Mucosa of stomach (tissue), 1 donor: Measurements from ENCODE around the gene DGKI.

ENCODE experiments used
- H3K27me3 ChIP-seq: one replicate; pipeline ENCODE4 v1.7.0; 2013; ENCODE audit warnings: mild to moderate bottlenecking, low read length; ENCODE audit not compliant: control insufficient read depth, insufficient read depth
- H3K36me3 ChIP-seq: one replicate; pipeline ENCODE4 v1.7.0; 2013; ENCODE audit warnings: low read length; ENCODE audit not compliant: control insufficient read depth, insufficient read depth
- H3K4me1 ChIP-seq: one replicate; pipeline ENCODE4 v1.7.0; 2013; ENCODE audit warnings: mild to moderate bottlenecking, low read length; ENCODE audit not compliant: control insufficient read depth, insufficient read depth
- H3K4me3 ChIP-seq: one replicate; pipeline ENCODE4 v1.7.0; 2013; ENCODE audit warnings: low read length
- H3K9ac ChIP-seq: one replicate; pipeline ENCODE4 v1.7.0; 2013; ENCODE audit warnings: mild to moderate bottlenecking, low read length, moderate library complexity
- H3K9me3 ChIP-seq: one replicate; pipeline ENCODE4 v1.7.0; 2013; ENCODE audit warnings: mild to moderate bottlenecking, low read length, moderate library complexity; ENCODE audit not compliant: control insufficient read depth
- donor health status: Pancreatic carcinoma.

DGKI gene

DNA sequence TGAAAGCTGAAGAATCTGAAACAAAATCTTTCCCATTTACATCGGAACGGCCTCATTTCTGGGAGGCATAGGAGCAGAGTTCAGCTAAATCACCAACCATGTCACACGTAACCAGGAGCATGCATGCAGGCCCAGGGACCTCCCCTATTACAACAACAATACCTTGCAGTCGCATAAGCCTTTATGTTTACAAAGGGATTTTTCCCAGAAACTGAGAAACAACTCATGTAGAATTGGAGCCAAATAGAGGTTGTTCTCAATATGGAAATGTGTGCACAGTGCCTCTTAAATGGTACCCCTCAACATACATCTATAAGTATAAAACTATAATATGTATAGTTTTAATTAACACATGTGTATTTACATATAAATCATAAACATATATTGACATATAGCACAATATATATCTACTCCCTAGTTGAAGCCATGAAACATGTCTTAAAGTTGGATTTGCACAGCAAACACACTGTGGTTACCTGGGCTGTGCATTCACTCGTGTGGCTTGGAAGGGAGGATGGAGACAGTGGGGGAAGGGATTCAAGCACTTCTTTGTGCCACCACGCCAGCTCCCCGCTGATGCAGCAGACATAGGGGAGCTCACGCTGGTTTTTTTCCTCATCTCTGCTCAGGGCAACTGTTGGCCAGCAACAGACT, 35.0 kb upstream of the DGKI start:
- Histone ChIP-seq H3K27me3 (no peaks in the 10 kb centered on the region), H3K4me1 (no peaks in the 10 kb centered on the region), H3K36me3 (peaks cover 11% of the 10 kb centered on the region), H3K4me3 (no peak overlapping the region), H3K9ac (no peak overlapping the region), H3K9me3 (no peaks in the 10 kb centered on the region)

DNA sequence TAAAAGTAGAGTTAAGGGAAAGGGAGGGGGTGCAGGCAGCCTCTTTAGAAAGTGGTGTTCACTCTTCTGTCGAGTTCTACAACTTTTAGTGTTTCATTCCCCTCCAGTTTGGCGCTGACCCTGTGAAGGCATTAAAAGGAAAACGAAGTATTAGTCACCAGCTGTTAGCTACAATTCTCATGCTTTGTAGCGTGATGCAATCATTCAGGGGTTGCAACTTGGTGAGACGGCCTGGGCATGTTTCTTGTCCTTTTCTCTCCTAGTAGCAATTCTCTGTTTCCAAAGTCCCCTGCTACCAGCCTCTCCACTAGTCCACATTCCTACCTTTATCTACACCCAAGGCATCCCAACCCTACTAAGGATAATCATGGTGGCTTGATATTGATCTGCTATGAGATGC, 33.7 kb upstream of the DGKI start:
- H3K4me3 ChIP-seq = no peak overlapping the region
- peaks cover 9% of the 10 kb centered on the region for H3K36me3 ChIP-seq
- no peak overlapping the region for H3K9ac ChIP-seq
- H3K9me3 ChIP-seq = no peaks in the 10 kb centered on the region
- H3K4me1 ChIP-seq = no peaks in the 10 kb centered on the region
- H3K27me3 ChIP-seq = no peaks in the 10 kb centered on the region

DNA sequence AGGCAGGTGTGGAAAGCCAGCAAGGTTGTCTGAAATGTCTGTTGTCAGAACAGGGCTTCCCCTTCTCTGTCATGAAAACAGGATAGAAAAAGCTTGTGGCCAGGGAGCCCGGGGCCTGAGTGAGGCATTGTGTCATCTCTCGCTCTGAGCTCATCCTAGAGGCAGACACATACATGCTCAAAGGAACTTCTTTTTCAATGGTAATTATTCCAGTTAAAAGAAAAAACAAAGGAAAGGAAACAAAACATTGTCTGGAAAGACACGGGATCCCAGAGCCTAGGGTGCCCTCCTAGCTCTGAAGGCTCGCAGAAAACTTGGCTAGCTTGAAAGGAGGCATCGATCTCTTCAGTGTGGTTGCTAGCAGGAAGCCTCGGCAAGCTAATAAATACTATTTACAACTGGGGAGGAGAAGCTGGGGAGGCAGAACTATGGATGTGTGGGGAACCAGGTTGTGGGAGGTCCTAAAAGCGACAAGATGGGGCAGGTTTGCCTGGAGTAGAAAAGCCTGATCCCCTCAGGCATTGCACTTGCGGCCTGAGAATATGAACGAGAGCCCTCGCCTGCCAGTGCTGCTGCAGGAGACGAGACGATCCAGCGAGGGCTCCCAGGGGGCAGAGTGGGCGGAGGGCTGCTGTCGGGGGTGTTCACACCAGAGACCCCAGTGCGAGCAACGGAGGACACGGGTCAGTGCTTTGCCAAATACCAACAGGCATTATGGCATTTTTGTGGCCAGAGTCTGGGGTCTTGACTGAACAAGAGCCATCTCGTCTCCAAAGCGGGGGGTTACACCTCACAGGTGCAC, 32.8 kb upstream of the DGKI start:
- Histone ChIP-seq H3K4me3 (no peak overlapping the region), H3K27me3 (no peaks in the 10 kb centered on the region), H3K9ac (no peak overlapping the region), H3K36me3 (peaks cover 7% of the 10 kb centered on the region), H3K4me1 (no peaks in the 10 kb centered on the region), H3K9me3 (no peaks in the 10 kb centered on the region)

DNA sequence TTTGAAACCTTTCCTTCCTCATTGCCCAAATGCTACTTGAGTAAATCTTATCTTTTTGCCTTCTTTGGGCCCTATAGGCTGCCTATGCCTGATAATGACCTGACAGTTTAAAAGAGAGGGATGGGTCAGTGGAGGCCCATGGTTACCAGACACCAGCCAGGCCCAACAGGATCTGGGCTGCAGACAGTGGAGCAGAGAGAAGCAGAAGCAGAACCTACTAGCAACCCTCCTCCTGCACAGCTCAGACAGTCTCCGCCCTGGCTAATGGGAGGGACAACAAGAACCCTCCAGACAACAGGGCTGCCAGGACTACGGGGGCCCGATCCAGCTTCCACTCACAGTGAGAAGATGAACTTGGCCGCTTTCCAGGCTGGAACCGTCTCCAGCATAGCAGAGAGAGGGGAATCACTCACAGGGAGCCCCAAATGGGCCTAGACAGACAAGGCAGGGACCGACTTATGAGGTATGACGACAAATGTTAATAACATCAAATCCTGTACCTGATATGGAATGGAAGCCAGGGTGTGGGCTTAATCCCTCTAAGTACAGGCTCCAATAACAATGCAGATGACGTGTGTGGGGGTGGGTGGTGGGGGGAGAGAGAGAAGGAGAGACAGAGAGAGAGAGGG, 31.7 kb upstream of the DGKI start:
- no peak overlapping the region for H3K4me3 ChIP-seq
- H3K9ac ChIP-seq = no peak overlapping the region
- H3K27me3 ChIP-seq = no peaks in the 10 kb centered on the region
- H3K36me3 ChIP-seq = peaks cover 7% of the 10 kb centered on the region
- H3K9me3 ChIP-seq = no peaks in the 10 kb centered on the region
- H3K4me1 ChIP-seq = no peaks in the 10 kb centered on the region

DNA sequence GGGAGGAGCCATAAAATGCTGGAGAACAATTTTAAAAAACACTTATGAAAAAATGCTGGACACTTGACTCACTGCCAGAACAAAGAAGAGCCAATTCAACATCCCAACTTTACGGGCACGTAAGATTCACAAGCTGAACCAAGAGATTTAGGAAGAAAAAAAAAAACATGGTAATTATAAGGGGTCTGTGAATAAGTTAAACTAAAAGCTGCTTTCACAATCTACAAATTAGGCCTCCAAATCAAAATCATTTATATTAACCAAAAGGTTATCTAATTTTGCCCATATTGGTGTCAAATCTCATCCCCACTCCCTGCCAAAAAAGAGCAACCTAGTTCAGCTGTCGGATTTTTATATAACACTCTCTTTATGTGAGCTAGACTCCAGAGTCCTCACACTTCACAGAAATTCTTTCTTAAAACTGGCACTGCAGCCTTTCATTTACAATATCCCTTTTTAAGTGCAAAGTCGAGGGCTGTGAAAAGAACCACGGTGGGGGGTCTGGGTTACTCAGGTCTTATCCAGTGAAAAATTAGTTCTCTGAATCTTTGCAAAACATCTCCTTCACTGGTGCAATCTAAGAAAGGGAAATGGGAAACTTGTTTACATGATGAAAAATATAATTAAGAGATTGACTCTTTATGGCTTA, 30.4 kb upstream of the DGKI start:
- H3K9ac ChIP-seq = no peak overlapping the region
- no peaks in the 10 kb centered on the region for H3K9me3 ChIP-seq
- H3K27me3 ChIP-seq = no peaks in the 10 kb centered on the region
- peaks cover 3% of the 10 kb centered on the region for H3K36me3 ChIP-seq
- no peaks in the 10 kb centered on the region for H3K4me1 ChIP-seq
- H3K4me3 ChIP-seq = no peak overlapping the region

DNA sequence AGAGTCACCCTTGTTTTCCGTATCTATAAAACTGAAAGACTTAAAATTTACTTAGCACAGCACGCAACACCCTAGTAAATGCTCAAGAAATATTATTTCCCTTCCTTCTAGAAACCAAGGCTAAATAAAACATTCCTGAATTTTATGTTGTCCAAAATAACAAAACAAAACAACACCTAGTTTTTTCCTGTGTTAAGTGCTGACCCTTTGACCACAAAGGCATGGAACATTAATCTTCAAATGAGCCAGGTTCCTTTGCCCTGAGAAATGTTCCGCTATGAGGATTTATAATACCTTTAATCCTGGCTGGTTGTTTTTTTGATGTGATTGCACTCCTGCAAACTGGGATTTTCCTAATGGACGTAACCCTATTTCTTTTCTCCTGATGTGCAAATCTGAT, 29.0 kb upstream of the DGKI start:
- no peaks in the 10 kb centered on the region for H3K36me3 ChIP-seq
- H3K4me1 ChIP-seq = no peaks in the 10 kb centered on the region

DNA sequence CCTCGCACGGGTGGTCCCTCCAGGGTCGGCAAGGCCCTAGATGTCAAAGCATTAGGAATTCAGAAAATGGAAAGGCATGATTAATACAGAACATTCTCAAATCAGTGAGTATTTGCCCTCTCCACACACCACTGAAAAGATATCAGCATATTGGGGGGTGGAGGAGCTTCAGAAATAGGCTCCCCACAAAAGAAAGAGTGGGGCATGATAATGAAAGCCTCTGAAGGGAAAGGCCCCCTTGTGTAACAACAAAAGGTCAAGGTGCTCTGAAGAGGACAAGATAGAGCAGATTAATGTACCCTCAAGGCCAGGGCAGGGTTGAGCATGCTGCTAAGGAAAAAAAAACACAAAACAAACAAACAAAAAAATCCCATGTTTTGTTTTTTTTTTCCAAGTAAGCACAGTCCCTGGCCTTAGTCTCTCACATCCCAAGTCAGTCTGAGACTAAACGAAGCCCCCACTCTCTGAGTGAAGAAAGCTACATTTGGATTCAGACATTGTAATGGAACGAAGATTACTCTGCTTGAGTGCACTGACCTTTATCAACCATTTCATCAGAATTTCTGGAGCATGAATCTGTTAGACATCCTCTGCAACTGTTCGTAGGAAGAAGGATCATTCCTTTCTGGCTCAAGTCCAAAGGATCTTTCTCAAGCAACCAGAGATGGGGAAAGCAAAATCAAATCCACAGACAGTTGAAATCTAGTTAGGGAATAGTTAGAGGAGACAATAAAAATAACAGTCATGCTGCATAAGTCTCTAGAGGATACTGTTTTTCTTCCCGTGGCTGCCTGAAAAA, 27.4 kb upstream of the DGKI start:
- no peaks in the 10 kb centered on the region for H3K4me1 ChIP-seq
- no peaks in the 10 kb centered on the region for H3K36me3 ChIP-seq
- no peak overlapping the region for H3K4me3 ChIP-seq
- no peak overlapping the region for H3K9ac ChIP-seq
- no peaks in the 10 kb centered on the region for H3K9me3 ChIP-seq
- no peaks in the 10 kb centered on the region for H3K27me3 ChIP-seq

More for the DNA sequence above, 29.0 kb upstream of the DGKI start:
- no peaks in the 10 kb centered on the region for H3K9me3 ChIP-seq
- H3K27me3 ChIP-seq = no peaks in the 10 kb centered on the region
- no peak overlapping the region for H3K4me3 ChIP-seq
- H3K9ac ChIP-seq = no peak overlapping the region

DNA sequence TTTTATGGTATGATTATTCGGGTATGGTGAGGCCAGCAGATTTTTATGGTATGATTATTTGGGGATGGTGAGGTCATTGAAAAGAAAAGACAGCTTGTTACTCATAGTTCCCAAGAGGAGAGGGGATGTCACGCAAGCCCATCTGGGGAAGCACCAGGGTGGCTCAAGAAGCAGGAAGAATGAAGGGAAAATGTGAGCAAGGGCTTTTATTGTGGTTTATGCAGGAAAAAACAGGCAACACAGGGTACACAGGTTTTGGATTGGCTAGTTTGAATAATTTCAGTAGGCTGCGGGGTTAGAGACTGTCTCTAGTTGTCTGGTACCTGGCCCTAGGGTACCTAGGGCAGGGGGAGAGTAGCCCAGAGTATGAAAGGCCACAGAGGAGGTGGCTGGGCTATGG, 26.8 kb upstream of the DGKI start:
- H3K27me3 ChIP-seq = no peaks in the 10 kb centered on the region
- no peaks in the 10 kb centered on the region for H3K9me3 ChIP-seq
- no peaks in the 10 kb centered on the region for H3K4me1 ChIP-seq
- no peak overlapping the region for H3K9ac ChIP-seq
- no peak overlapping the region for H3K4me3 ChIP-seq
- no peaks in the 10 kb centered on the region for H3K36me3 ChIP-seq

DNA sequence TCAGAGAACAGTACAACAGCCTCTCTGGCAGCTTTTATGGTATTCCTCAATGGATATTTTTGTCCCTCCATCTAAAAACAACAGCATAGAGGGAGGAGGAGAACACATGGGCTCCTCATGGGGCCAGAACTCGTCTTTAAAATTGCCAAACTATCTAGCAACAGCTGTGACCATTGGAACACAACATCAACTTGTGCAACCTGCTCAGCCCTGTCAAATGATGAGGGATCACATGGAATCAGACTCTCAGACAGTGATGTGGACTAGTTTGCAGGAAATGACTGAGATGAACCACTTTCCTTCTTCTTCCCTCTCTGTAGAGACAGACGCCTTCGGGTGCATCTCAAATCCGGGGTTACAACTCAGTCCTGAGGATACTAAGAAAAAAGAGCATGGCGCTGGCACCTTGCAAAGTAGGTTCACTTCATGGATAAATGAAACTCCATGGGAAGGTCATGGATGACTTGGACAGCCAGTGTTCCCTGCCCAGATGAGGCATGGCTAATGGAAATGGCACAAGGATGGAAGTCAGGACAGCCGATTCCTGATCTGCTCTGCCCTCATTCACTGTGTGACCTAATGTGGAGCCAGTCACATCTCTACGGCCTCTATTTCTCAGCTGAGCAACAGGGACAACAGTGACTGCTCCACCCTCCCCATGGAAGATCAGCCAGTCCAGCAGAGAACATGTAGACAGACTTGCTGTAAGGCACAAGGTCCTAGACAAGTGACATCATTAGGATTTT, 24.6 kb upstream of the DGKI start:
- Histone ChIP-seq H3K9ac (no peak overlapping the region), H3K27me3 (no peaks in the 10 kb centered on the region), H3K4me3 (no peak overlapping the region), H3K9me3 (no peaks in the 10 kb centered on the region), H3K36me3 (no peaks in the 10 kb centered on the region), H3K4me1 (no peaks in the 10 kb centered on the region)

DNA sequence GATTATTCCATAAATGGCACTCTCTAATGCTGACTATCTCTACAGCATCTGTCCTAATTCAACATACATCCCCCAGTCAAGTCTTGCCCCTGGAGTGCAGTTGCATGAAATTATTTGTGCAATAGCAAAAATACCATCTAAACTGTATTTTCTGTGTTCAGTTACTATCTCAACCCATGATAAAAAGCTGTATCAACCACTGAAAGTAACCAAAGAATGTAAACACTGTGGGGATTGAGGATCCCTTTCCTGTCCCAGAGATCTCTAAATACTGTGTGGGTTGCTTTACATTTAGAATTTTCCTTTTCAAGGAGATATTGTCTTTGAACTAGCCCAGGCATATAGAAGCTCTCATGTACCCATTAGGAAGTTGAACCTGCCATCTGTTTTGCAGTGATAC, 23.9 kb upstream of the DGKI start:
- Histone ChIP-seq H3K4me1 (no peaks in the 10 kb centered on the region), H3K4me3 (no peak overlapping the region), H3K27me3 (no peaks in the 10 kb centered on the region), H3K9ac (no peak overlapping the region), H3K9me3 (no peaks in the 10 kb centered on the region), H3K36me3 (no peaks in the 10 kb centered on the region)

DNA sequence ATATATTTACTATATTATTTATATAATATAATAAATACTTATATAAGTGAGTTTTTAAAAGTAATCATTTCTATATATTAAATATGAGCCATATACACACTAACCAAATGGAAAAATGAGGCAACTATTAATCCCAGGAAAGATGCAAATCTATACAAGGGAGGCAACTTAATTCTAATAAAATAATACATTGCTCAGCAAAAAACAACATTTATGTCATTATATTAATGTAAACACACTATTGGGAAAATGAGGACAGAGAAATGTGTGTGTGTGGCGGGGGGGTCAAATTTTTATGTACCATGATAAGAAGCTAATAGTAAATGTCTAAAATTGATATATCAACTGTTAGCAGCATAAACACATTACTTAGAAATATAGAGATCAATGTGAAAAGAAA, 23.3 kb upstream of the DGKI start:
- H3K9me3 ChIP-seq = no peaks in the 10 kb centered on the region
- H3K27me3 ChIP-seq = no peaks in the 10 kb centered on the region
- H3K36me3 ChIP-seq = no peaks in the 10 kb centered on the region
- H3K4me1 ChIP-seq = no peaks in the 10 kb centered on the region
- no peak overlapping the region for H3K4me3 ChIP-seq
- no peak overlapping the region for H3K9ac ChIP-seq
